Hippocampal formation (tissue), 2 donors: ENCODE results near the gene CDX1.

ENCODE experiments used
- DNase-seq, 2 donors: peaks; one replicate each; lab custom pipeline; 2025; lab: John Stamatoyannopoulos, UW

CDX1 gene

GRCh38 chr5:150146862-150147601 is 19.5 kb upstream of the CDX1 start:
- DNase-seq, result no peak

- no peak for DNase-seq
Observed at GRCh38 chr5:150147670-150148069, 18.9 kb upstream of the CDX1 start.

- no peak for DNase-seq
Observed at GRCh38 chr5:150148117-150148927, 18.3 kb upstream of the CDX1 start.

GRCh38 chr5:150149618-150150017 is 17.0 kb upstream of the CDX1 start:
- no peak for DNase-seq

GRCh38 chr5:150152636-150153462 is 13.7 kb upstream of the CDX1 start:
- DNase-seq, result no peak

- DNase-seq, result no peak
Observed at GRCh38 chr5:150153483-150153882, 13.1 kb upstream of the CDX1 start.

- DNase-seq, result no peak
Observed at GRCh38 chr5:150153957-150154617, 12.5 kb upstream of the CDX1 start.

GRCh38 chr5:150154618-150155128 is 11.9 kb upstream of the CDX1 start:
- no peak for DNase-seq

- DNase-seq, result peak; percentile 56 to 67
Observed at GRCh38 chr5:150155258-150156026, 11.1 kb upstream of the CDX1 start, which contains the start of gene PDGFRB. PDGFRB (minus strand) TSS chr5:150155845; CDS start chr5:150137047, 18,798 bp downstream.

GRCh38 chr5:150156027-150156368 is 10.6 kb upstream of the CDX1 start:
- no peak for DNase-seq

- no peak for DNase-seq
Observed at GRCh38 chr5:150156540-150156939, 10.0 kb upstream of the CDX1 start.

- no peak for DNase-seq
Observed at GRCh38 chr5:150157168-150157567, 9.4 kb upstream of the CDX1 start.

GRCh38 chr5:150158170-150158949 is 8.2 kb upstream of the CDX1 start:
- DNase-seq, result no peak

GRCh38 chr5:150159031-150159430 is 7.5 kb upstream of the CDX1 start:
- no peak for DNase-seq

GRCh38 chr5:150159741-150160179 is 6.8 kb upstream of the CDX1 start:
- DNase-seq, result no peak

- no peak for DNase-seq
Observed at GRCh38 chr5:150160448-150161081, 6.0 kb upstream of the CDX1 start.

GRCh38 chr5:150161242-150162141 is 5.1 kb upstream of the CDX1 start:
- peak; percentile 31 to 48 for DNase-seq

- no peak for DNase-seq
Observed at GRCh38 chr5:150162142-150162513, 4.5 kb upstream of the CDX1 start.
